ENCODE results near the gene POU3F1.

The POU3F1 gene

DNA sequence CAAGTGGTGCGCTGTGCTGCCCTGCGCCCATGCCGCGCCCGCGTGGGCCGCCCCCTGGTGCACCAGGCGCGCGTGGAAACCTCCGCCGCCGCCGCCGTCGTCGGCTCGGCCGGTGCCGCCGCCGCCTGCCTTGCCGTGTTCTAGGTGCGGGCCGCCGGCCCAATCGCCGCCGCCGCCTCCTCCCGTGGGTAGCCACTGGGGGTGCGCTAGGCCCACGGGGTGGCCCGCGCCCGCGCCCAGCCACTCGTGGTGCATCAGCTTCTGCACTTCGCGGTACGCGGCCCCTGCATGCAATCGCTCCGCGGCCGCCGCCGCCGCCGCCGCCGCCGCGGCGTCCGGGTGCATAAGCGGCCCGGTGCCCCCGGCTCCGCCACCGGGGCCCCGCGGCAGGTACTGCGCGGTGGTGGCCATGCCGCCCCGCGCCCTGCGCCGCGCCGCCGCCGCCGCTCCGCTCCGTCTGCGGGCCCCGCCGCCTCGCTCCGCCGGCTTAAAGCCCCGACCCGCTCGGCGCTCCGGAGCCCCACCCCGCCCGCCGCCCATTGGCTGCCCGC, at the start of gene POU3F1:
Gene POU3F1 (minus strand): TSS at position 461 of the 551 bp plus-strand sequence. CDS start 50 bp downstream, at position 411.
- no peak for DNase-seq (ENCODE audit: low spot score)

DNA sequence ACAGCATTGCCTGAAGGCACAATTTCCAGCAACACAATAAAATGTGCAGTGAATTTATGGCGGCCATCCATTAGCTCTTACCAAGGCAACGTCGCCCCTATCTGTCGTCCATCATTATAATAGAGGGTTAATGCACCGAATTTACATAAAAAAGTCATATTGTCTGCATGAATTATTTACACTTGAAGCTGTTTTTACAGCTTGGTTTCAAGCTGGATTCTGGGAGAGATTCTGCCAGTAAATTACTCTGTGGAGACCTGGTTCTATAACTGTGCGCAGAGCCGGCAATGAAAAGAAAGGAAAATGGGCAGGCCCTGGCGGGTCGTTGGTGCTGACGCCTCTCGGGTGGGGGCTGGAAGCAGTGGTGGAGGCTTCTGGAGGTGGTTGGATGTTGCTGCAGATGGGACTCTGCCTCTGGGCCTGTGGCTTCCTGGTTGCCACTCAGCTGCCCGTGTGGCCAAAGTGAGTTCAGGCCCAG, 48.9 kb upstream of the POU3F1 start:
- no peak for DNase-seq (ENCODE audit: low spot score)

DNA sequence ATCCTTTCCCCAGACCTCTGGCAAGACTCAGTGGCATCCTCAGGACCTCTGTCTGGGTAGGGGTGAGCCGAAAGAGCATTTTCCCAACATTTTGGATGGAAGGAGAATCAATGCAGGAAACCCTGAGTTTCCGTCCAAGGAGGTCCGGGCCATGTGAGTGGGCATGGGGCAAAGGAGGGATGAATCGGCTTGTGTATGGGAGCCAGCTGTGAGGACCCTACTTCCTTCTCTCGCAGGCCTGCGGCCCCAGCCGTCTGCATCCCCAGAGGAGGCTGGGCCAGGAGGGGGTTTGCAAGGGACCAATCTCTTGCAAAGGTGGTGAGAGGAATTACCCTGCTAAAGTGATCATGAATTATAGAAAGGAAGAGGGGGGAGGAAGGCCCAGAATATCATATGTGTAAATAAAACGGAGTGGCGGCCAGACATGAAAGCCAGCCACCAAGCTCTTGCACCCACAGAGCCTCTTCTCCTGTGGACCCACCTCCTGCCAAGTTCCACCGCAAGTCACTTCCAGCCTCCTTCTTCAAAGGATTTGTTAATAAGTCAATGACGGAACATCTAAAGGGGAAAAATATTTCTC, 48.2 kb upstream of the POU3F1 start:
- DNase-seq (ENCODE audit: low spot score) = no peak

DNA sequence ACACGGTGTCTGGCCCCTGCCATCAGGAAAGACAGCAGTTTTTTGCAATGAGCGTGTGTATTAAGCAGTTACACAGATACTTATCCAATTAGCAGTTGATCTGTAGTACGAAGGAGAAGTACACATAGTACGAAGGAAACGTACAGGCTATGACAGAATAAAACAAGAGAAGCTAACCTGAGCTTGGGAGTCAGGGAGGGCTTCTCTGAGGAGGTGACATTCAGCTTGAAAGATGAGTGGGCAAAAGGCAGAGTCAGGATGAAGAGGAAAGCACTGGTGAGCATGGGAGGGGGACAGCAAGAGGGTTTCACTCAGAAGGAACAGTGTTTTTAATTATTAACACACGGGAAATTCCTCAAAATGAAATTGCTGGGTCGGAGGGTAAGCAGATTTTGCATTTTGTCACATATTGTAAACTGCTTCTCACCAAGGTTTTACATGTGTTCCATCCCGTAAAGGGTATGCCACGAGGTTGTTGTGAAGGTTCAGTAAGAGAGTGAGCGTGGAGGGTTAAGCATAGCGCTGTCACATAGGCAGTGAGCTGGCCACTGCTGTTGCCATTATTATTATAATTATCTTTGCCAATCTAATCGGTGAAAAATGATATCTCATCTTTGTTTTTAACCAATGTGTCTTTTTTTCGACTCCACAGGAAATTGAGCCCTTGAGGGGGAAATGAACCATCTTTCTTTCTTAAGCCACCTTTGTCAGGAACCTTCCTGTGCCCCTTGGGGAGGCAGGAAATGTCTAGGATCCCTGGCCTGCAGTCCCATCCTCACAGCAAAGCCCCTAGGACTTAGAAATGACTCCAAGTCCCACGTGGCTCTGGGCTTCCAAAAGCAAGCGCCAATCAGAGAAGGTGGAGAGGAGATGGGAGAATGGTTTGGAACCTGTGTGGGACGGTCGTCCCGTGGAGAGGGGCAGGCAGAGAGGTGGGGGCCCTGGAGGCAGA, 47.3 kb upstream of the POU3F1 start:
- DNase-seq (ENCODE audit: low spot score) = no peak

DNA sequence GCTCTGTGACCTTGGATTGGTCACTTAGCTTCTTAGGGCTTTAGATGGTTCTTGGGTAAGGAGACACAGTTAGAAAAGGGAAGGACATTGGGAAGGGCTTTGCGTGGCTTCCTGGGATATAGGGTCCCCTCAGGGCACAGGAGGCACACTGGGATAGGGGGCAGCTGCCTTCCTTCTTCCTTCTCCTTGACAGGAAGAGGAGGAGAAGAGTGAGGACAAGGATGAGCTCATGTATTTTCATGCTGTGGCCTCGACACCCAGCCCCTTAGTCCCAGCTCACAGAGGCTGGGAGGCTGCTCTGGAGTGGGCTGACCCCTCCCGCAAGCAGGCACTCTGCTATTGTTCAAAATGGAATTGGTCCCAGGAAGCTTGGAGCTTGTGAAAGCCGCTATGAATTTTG, 45.7 kb upstream of the POU3F1 start:
- no peak for DNase-seq (ENCODE audit: low spot score)

DNA sequence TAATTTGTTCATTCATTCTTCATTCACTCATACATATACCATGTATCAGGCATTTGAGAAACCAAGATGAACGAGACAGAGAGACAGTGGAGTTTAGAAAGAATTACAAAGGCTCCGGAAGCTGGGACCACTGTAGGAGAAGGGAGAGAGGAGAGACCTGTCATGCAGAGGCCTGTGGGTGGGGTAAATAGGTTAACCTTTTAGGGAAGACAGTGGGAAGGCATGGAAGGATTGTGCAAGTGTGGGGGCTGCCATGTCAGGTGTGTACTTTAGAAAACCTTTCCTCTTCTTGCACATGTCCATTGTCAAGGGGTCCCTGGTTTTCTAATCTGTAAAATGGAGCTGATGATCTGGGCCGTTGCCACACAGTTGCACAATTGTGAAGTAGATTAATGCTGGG, 44.2 kb upstream of the POU3F1 start:
- no peak for DNase-seq (ENCODE audit: low spot score)

DNA sequence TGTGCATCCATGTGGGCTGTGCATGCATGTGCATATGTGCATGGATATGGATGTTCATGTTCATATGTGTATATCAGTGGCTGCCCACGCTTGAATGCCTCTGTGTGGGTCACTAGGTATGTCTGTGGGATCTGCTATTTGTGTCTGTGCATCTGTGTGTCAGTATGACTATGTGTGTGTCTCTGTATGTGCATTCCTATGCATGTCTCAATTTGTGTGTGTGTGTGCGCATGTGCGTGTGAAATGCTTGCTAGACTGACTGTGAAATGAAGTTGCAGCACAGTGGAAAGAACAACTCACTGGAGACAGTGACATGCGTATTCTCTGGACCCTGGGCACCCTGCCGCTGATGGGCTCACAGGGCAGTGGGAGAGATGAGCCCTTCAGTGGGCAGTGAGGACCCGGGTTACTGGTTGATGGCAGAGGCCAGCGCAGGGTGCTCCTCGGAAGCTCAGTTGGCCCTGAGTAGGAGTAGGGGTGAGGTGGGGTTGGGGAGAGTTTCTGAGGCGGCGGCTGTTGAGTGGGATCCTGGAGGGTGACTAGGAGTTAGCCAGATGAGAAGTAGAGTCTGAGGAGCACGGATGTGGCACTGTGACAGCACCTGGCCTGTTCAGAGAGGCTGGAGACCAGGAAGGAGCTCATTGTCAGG, 43.2 kb upstream of the POU3F1 start:
- no peak for DNase-seq (ENCODE audit: low spot score)

DNA sequence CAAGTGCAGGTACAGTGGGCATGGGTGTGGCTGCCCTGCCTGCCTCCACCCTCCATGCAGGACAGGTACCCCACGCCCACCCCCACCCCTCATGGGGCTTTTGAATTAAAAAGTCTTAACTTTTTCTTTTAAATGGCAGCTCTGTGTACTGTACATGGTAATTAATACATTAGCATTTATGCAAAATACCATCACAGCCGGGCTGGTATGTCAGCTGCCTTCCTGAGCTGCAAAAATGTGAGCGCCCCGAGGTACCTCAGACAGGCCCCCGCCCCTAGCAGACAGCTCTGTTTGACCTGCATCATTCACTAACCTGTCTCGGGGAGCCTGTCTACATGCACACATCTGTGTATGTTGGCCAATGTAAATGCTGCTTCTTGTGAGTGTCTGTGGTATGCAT, 42.2 kb upstream of the POU3F1 start:
- DNase-seq (ENCODE audit: low spot score) = no peak

DNA sequence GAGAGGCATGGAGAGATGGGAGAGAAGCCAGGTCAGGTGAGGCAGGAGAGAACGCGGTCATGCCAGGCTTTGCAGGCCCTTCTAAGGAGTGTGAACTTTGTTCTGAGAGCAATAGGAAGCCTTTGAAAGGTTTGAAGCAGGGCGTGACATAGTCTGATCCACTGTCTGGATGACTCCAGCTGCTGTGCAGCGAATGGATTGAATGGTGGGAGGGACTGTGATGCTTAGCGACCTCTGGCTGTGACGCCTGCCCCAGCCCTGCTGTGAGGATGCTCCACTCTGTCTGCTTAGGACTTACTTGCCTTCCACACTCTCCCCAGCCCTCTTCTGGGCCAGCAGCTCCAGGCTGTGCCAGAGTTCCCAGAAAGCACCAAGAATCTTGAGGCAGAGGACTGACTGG, 41.8 kb upstream of the POU3F1 start:
- no peak for DNase-seq (ENCODE audit: low spot score)

DNA sequence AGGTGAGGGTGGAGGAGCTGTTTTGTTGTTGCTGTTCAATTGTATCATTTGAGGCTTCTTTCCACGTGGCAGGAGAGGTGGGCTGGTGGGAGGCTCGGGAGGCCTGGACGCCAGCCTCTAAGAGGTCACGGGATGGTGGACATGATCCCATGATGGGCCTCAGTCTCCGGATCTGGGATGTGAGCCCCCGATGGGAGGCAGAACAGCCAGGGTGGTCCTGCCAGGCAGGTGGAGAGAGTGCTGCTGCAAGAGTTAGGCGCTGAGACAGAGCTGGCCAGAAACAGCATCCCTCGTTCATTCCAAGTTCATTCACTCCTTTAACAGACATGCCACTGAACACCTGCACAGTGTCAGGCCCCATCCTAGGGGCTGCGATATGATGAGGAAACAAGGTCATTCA, 41.1 kb upstream of the POU3F1 start:
- DNase-seq (ENCODE audit: low spot score) = no peak

DNA sequence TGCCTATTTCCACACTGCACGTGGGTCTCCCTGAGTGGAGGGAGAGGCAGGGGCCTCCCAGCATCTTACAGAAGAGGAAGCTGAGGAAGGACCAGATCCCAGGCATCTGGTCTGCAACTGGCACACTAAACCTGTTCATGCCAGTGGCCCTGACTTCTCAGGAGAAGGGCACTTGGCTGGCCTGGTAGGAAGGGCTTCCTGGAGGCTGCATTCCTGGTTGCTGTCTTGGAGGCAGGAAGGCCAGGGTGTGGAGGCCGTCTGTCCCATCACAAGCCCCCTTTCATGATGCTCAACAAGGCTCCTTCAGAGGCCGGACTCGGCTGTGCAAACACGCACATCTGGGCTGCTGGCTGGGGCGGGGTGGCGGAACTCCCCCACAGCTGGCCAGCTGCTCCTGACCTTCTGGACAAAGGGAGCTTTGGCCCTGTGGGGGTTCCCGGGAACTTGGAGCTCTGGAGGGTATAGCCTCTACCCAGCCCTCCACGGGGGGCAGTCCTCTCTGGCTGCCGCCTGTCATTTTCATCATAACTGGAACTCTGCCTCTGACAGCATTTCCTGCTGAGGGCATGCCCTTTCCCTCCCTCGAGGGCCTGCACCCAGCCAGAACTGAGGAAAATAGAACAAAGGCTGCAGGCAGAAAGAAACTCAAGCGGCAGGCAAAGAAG, 39.2 kb upstream of the POU3F1 start:
- no peak for DNase-seq (ENCODE audit: low spot score)

DNA sequence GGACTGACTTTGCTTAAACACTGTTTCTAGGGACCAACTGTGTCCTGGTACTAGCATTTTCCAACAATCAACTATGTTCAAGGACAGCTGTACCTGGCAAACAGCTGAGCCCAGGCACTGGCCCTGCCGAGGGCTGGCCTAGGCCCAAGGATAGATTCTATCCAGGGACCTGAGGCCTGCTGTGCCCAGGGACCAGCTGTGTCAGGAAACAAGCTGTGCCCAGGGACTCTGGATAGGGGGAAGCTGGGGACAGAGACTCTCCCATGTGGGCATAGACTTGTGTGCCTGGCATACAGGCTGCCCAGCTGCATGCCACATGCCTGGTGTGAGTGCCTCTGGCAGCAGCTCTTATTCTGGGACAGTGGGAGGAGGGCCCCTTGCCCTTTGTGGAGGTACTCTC, 38.1 kb upstream of the POU3F1 start:
- DNase-seq (ENCODE audit: low spot score) = no peak

DNA sequence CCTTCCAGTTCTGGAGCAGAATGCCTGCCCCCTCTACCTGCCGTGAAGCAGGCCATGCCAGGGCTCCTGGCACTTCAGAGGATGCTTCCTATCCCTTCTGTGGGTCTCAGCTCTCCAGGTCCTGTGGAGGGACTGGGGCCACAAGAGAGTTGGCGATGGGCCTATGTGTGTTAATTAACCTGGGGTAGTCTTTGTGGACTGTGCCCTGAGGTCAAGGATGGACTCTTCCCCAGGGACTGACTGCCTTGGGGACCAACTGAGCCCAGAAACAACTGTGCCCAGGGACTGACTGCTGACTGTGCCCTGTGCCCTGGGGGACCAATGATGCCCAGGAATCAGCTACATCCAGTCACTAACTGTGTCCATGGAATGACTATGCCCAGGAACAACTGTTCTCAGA, 37.5 kb upstream of the POU3F1 start:
- no peak for DNase-seq (ENCODE audit: low spot score)

DNA sequence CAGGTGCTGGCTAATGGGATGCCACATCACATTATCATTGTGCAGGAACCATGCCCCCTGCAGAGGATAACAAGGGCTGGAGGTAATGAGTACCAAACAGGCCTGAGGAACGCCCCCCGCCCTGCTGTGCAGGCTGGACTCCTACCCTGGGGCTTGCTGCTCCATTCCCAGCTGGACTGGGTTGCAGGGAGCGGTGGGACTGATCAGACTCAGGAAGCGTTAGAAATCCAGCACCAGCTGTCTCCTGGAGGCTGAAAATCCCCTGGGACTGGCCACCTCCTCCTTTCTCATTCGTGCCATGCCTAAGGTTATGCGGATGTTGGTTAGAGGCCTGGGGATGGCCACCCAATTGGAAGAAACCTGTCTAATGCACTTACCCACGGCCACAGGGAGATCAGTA, 36.9 kb upstream of the POU3F1 start:
- DNase-seq (ENCODE audit: low spot score) = no peak

DNA sequence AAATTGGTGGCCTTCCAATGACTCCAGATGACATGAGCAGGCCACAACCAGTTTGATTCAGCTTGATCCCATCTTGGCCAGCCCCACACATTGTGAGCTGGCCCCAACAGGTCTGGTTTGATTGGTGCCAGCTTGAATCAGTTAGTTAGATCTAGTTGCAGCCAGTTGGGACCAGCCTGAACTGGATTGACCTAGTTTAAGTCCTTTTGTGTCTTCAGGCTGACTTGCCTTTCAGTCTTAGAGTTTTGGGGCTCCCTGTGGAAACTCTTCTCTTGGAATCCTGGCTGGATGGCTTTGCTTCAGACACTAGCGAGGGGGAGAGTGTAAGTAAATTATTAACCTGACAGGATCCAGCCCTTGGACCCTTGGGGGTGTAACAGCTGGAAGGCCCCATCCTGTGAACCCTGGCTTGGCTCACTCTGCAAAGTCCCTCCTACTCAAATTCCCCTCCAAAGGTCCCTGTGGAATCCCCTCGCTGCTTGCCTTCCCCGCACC, 36.2 kb upstream of the POU3F1 start:
- DNase-seq (ENCODE audit: low spot score) = no peak

DNA sequence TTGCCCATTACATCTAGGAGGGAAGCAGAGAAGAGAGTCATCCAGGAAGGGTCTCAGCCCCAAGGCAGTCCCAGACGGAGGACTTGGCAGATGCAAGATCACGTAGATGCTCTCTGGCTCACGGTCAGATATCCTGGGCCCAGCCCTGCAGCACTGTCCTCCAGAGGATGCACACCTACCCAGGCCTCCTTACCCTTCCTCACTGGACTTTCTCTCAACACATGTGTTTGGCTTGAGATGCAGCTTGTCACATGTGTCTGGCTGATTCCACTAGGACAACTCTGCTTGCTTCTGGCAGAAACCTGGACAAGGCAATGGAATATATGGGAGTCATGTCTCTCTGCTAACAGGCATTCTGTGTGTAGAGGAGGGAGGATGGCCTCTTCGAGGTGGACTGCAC, 32.4 kb upstream of the POU3F1 start:
- DNase-seq (ENCODE audit: low spot score) = no peak

DNA sequence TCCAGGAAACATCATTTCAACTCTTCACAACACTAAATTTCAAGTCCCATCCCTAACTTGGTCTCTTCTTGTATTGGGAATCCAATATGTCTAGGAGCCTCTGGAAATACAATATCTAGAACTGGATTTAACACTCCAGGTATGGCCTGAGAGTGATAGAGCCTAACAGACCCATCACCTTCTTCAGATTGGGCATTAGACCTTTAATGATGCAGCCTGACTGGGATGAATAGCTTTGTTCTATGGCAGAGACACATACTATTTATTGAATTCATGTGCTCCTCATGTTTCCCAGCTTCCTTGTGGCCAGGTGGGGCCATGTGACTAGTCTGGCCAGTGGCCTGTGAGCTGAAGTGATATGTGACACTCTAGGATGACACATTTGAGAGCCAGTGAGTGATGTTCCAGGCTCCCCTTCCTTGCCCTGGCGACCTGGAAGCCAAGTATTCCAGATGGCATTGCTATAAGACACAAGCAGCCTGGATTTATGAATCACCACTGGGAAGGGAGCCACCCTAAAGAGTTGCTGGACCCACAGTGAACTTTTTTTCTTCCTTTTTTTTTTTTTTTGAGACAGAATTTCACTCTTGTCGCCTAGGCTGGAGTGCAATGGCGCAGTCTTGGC, 31.0 kb upstream of the POU3F1 start:
- DNase-seq (ENCODE audit: low spot score) = no peak

DNA sequence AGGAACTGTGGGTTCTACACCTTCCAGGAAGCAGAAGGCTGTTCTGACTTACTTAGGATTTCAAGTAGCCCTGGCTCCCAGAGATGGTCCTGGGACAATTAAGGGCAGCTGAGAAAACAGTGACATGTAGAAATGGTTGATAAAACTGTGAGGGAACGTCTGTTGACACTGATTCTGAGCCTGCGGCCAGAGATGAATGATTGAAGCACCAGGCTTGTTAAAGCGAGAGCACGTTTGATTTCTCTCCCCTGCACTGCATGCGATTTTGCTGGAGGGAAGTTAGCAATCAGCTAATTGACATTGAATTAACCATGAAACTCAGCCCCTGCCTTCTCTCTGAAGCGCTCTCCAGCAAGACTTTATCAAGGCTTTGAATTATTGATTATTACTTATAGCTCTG, 29.9 kb upstream of the POU3F1 start:
- DNase-seq (ENCODE audit: low spot score) = no peak

DNA sequence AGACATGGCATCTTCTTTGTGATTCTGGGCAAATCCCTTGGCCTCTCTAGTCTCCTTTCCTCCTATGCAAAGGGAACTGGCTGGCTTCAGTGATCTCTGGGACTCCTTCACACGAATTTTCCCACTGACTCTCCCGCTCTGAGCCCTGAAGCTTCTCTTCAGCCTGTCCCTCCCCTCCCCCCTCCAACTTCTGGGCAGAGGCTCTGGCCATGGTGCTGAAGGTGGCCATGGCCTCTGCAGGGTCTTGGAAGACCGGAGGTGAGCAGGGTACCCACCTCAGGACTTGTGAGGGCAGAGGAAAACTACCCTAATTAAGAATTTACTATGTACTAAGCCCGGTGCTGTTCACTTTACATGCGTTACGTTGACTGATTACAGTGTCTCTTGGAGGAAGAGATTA, 29.4 kb upstream of the POU3F1 start:
- DNase-seq (ENCODE audit: low spot score) = no peak

DNA sequence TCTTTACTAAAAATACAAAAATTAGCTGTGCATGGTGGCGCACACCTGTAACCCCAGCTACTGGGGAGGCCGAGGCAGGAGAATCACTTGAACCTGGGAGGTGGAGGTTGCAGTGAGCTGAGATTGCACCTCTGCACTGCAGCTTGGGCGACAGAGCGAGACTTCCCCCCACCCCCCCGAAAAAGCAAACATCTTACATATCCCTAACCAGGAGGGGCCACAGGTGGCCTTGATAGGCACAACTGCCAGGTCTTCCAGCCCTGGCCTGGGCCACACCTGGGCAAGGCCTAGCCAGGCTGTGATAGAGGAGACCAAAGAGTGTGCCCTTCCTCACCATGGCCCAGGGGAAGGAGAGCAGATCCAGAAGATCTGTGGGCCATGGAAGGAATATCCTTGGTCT, 28.6 kb upstream of the POU3F1 start:
- DNase-seq (ENCODE audit: low spot score) = no peak

DNA sequence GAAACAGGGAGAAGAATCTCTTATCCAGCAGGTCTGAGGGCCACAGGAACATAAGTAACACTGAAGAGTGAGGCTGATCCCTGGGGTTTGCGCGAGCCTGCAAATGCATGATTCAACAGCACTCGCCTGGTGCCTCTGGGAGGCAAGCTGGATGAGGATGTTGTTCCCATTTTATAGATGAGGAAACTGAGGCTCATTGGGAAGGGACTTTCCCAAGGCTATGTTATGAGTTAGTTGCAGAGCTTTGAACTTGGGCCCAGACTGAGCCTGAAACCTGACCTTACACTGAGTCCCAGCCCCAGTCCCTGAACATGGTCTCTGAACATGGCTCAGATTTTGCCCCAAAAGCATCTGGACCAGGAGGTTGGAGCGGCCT, 27.7 kb upstream of the POU3F1 start:
- no peak for DNase-seq (ENCODE audit: low spot score)

Measured in AG08396 (cell line).